IMR-90 (cell line): ENCODE results near the gene ANLN. TPM values are rescaled to one million over a fixed set of nuclear protein-coding genes. Genes with fewer than 3 reads are reported as not detected.

Experiments
- ATAC-seq: fragments of 200-7000 bp; cut with Tn5 transposase; 2 replicates; pipeline ENCODE4 v1.9.1; 2020; ENCODE audit warnings: low read depth, mild to moderate bottlenecking, moderate library complexity
- BruUV-seq: library from RNA; stranded (reverse); fragments of 400-500 nt; replicated peaks from 2 replicates; lab custom pipeline; 2021; lab: Mats Ljungman, UMichigan
- CTCF ChIA-PET: fragments of 300-600 bp; formaldehyde crosslinking; extraction: SDS; loops from one replicate; lab custom pipeline; 2021; ENCODE audit warnings: antibody characterized with exemption; lab: Yijun Ruan, JAX
- POLR2A ChIA-PET: fragments of 300-600 bp; sonication (Branson Sonifier 250); formaldehyde crosslinking; loops from one replicate; lab custom pipeline; 2022; ENCODE audit warnings: antibody characterized with exemption; ENCODE audit not compliant: unreplicated experiment; lab: Charles Lee
- DNase-seq: peaks from one replicate; pipeline ENCODE4 v3.0.0; 2013
- H2AFZ ChIP-seq: replicated peaks from 2 replicates; pipeline ENCODE3; 2013; ENCODE audit warnings: low read length, mild to moderate bottlenecking; ENCODE audit not compliant: poor library complexity
- H2AK5ac ChIP-seq: 2 replicates; pipeline ENCODE4 v1.6.1; 2013; ENCODE audit warnings: low read depth, low read length, inconsistent platforms
- H2AK9ac ChIP-seq: replicated peaks from 2 replicates; pipeline ENCODE3; 2013; ENCODE audit warnings: mild to moderate bottlenecking, low read depth, low read length, moderate library complexity; ENCODE audit not compliant: poor library complexity
- H2BK120ac ChIP-seq: 2 replicates; pipeline ENCODE4 v1.6.1; 2013; ENCODE audit warnings: low read depth, low read length, inconsistent platforms
- H2BK15ac ChIP-seq: 3 replicates; pipeline ENCODE4 v1.6.1; 2013; ENCODE audit warnings: low read depth, low read length, inconsistent platforms
- H2BK20ac ChIP-seq: 2 replicates; pipeline ENCODE4 v1.6.1; 2013; ENCODE audit warnings: low read depth, mild to moderate bottlenecking, inconsistent platforms, low read length, moderate library complexity
- H2BK5ac ChIP-seq: 2 replicates; pipeline ENCODE4 v1.6.1; 2013; ENCODE audit warnings: mild to moderate bottlenecking, low read depth, low read length, inconsistent platforms; ENCODE audit not compliant: poor library complexity, severe bottlenecking
- H3K14ac ChIP-seq: replicated peaks from 2 replicates; pipeline ENCODE4 v1.6.1; 2013; ENCODE audit warnings: low read depth, low read length, inconsistent platforms
- H3K18ac ChIP-seq: 2 replicates; pipeline ENCODE4 v1.6.1; 2013; ENCODE audit warnings: low read depth, low read length, control low read depth
- H3K23ac ChIP-seq: 2 replicates; pipeline ENCODE4 v1.6.1; 2013; ENCODE audit warnings: low read depth, low read length, inconsistent platforms
- H3K27ac ChIP-seq: 2 replicates; pipeline ENCODE4 v1.5.1; 2013; ENCODE audit warnings: mild to moderate bottlenecking, control low read depth, low read length; ENCODE audit not compliant: insufficient read depth
- H3K27me3 ChIP-seq: 2 replicates; pipeline ENCODE4 v1.6.1; 2013; ENCODE audit warnings: low read length; ENCODE audit not compliant: control insufficient read depth, insufficient read depth
- H3K36me3 ChIP-seq: 2 replicates; pipeline ENCODE4 v1.6.1; 2013; ENCODE audit warnings: low read length, mixed read lengths; ENCODE audit not compliant: control insufficient read depth, insufficient read depth
- H3K4ac ChIP-seq: 2 replicates; pipeline ENCODE4 v1.6.1; 2013; ENCODE audit warnings: low read depth, low read length, inconsistent platforms
- H3K4me1 ChIP-seq: 2 replicates; pipeline ENCODE4 v1.6.1; 2013; ENCODE audit warnings: low read length, mixed read lengths; ENCODE audit not compliant: control insufficient read depth, insufficient read depth
- H3K4me2 ChIP-seq: 2 replicates; pipeline ENCODE4 v1.6.1; 2013; ENCODE audit warnings: low read depth, mild to moderate bottlenecking, control low read depth, low read length, moderate library complexity
- H3K4me3 ChIP-seq: 2 replicates; pipeline ENCODE4 v1.5.1; 2013; ENCODE audit warnings: low read depth, mild to moderate bottlenecking, control low read depth, low read length, moderate library complexity; ENCODE audit not compliant: insufficient read depth
- H3K56ac ChIP-seq: 2 replicates; pipeline ENCODE4 v1.6.1; 2013; ENCODE audit warnings: low read length, inconsistent platforms; ENCODE audit not compliant: insufficient read depth; ENCODE audit errors: extremely low read depth
- H3K79me1 ChIP-seq, 2 experiments: 2 replicates each; pipeline ENCODE4 v1.6.1; 2013; ENCODE audit warnings: low read length in 2 of 2, inconsistent platforms in 1 of 2, low read depth in 1 of 2
- H3K9ac ChIP-seq: 2 replicates; pipeline ENCODE4 v1.6.1; 2013; ENCODE audit warnings: low read depth, low read length, control low read depth
- H3K9me1 ChIP-seq: 2 replicates; pipeline ENCODE4 v1.6.1; 2013; ENCODE audit warnings: low read length, inconsistent platforms; ENCODE audit not compliant: insufficient read depth
- H3K9me3 ChIP-seq: 2 replicates; pipeline ENCODE4 v1.6.1; 2013; ENCODE audit warnings: low read length; ENCODE audit not compliant: control insufficient read depth, insufficient read depth
- H4K20me1 ChIP-seq: 2 replicates; pipeline ENCODE4 v1.6.1; 2013; ENCODE audit warnings: low read length, inconsistent platforms; ENCODE audit not compliant: insufficient read depth
- H4K5ac ChIP-seq: 2 replicates; pipeline ENCODE4 v1.6.1; 2013; ENCODE audit warnings: mild to moderate bottlenecking, low read depth, low read length, control low read depth
- H4K8ac ChIP-seq, 2 experiments: 2 replicates each; pipeline ENCODE4 v1.6.1; 2013; ENCODE audit warnings: low read depth in 2 of 2, low read length in 2 of 2, control low read depth in 1 of 2, inconsistent platforms in 1 of 2
- H4K91ac ChIP-seq: 2 replicates; pipeline ENCODE4 v1.6.1; 2013; ENCODE audit warnings: low read depth, low read length, inconsistent platforms; ENCODE audit not compliant: insufficient read depth
- BHLHE40 ChIP-seq: fragments of 150-350 bp; IDR thresholded peaks from 2 replicates; pipeline ENCODE4 v1.6.1; 2016; ENCODE audit warnings: mild to moderate bottlenecking, low read depth, low read length
- CEBPB ChIP-seq: IDR thresholded peaks from 2 replicates; pipeline ENCODE4 v1.6.1; 2012; ENCODE audit warnings: low read depth, low read length, improper control_type of control experiment
- CHD1 ChIP-seq: IDR thresholded peaks from 2 replicates; pipeline ENCODE4 v1.6.1; 2012; ENCODE audit warnings: low read depth, low read length, improper control_type of control experiment
- CTCF ChIP-seq: conservative IDR thresholded peaks from 2 replicates; pipeline ENCODE4 v1.5.1; 2012; ENCODE audit warnings: mild to moderate bottlenecking, low read depth, low read length, improper control_type of control experiment
- ELK1 ChIP-seq: fragments of 150-350 bp; IDR thresholded peaks from 2 replicates; pipeline ENCODE4 v1.6.1; 2016; ENCODE audit warnings: low read depth, mild to moderate bottlenecking, low read length, moderate library complexity, borderline replicate concordance
- FOS ChIP-seq: fragments of 150-350 bp; IDR thresholded peaks from 2 replicates; pipeline ENCODE4 v1.6.1; 2016; ENCODE audit warnings: low read depth, low read length
- MAFK ChIP-seq: IDR thresholded peaks from 2 replicates; pipeline ENCODE4 v1.6.1; 2012; ENCODE audit warnings: low read depth, low read length, improper control_type of control experiment
- MXI1 ChIP-seq: IDR thresholded peaks from 2 replicates; pipeline ENCODE4 v1.6.1; 2012; ENCODE audit warnings: low read depth, mild to moderate bottlenecking, low read length, moderate library complexity, borderline replicate concordance
- POLR2A ChIP-seq: IDR thresholded peaks from 2 replicates; pipeline ENCODE4 v1.6.1; 2012; ENCODE audit warnings: mild to moderate bottlenecking, low read depth, low read length
- RAD21 ChIP-seq: IDR thresholded peaks from 2 replicates; pipeline ENCODE4 v1.6.1; 2012; ENCODE audit warnings: low read length, improper control_type of control experiment
- RFX5 ChIP-seq: IDR thresholded peaks from 2 replicates; pipeline ENCODE4 v1.8.0; 2012; ENCODE audit warnings: low read depth, mild to moderate bottlenecking, low read length, moderate library complexity
- SMC3 ChIP-seq: fragments of 150-350 bp; IDR thresholded peaks from 2 replicates; pipeline ENCODE4 v1.6.1; 2016; ENCODE audit warnings: low read depth, mild to moderate bottlenecking, antibody characterized with exemption, low read length, moderate library complexity
- WGBS, 2 experiments: methylation state at CpG; one replicate each; pipeline versions ENCODE4 v1.1.5 to v1.1.7; 2013; ENCODE audit warnings: missing lambda C conversion rate in 2 of 2; ENCODE audit not compliant: insufficient read length in 1 of 2; ENCODE audit errors: extremely low coverage in 2 of 2; 5-methylcytosine and 5-hydroxymethylcytosine counted together
- dilution Hi-C: fragments of 300-500 bp; cut with HindIII; formaldehyde crosslinking; loops from one replicate; pipeline ENCODE4 v1.14.3; 2018; ENCODE audit warnings: low sequenced_read_pairs; ENCODE audit not compliant: unreplicated experiment
- in situ Hi-C: fragments of 300-500 bp; cut with MboI; formaldehyde crosslinking; loops from 3 replicates; pipeline ENCODE4 v1.14.3; 2019; ENCODE audit warnings: low sequenced_read_pairs, inconsistent platforms, mixed read lengths
- intact Hi-C: fragments of 100-400 bp; cut with micrococcal nuclease; formaldehyde crosslinking; loops from 2 replicates; pipeline ENCODE4 v1.10.0; 2022
- polyA plus RNA-seq, 3 experiments: library from polyadenylated mRNA; depleted of rRNA; stranded (reverse); fragments of >200 nt; gene quantifications; 2 replicates each; pipeline ENCODE4 v1.2.3, GENCODE V29; 2012; ENCODE audit warnings: low replicate concordance in 1 of 3
- total RNA-seq: library from RNA; depleted of rRNA; stranded (reverse); fragments of >200 nt; gene quantifications from 2 replicates; pipeline ENCODE4 v1.2.3, GENCODE V29; 2012

The ANLN gene
- total and polyA plus RNA-seq, 2 of the 4 experiments (the other 2 are of a cell fraction): 60.5 to 276 TPM

- dilution Hi-C loops (no loop called here), in situ Hi-C loops (no loop called here), intact Hi-C loops (no loop called here)
- Histone ChIP-seq H3K4me3 (no peak overlapping the region), H3K27ac (no peak overlapping the region), H3K4me1 (peaks cover 5% of the 10 kb centered on the region), H2AK9ac (no peak overlapping the region), H3K9me3 (no peaks in the 10 kb centered on the region), H3K27me3 (no peaks in the 10 kb centered on the region), H3K4me2 (no peak overlapping the region), H4K5ac (no peak overlapping the region), H3K9me1 (peaks cover 12% of the 10 kb centered on the region; the same call in 1 of the 2 replicates), H2AK5ac (no peak overlapping the region), H2BK15ac (no peak overlapping the region; the same call in 2 of the 3 replicates), H2BK120ac (peak overlapping the region; percentile 12; the same call in 1 of the 2 replicates), H3K14ac (0 out of 2 replicates have a peak overlapping the region, but pooled peaks have one; percentile 44), H3K56ac (no peak overlapping the region), H4K91ac (no peak overlapping the region), H3K18ac (no peak overlapping the region), H2BK5ac (peak overlapping the region; percentile 46), H3K4ac (no peak overlapping the region), H2AFZ (no peak overlapping the region), H2BK20ac (no peak overlapping the region), H3K36me3 (peaks cover 11% of the 10 kb centered on the region), H4K8ac (peak overlapping the region in 1 of 2 experiments; percentile 71; a peak in 2 of 4 replicates), H3K9ac (no peak overlapping the region), H3K23ac (0 out of 2 replicates have a peak overlapping the region, but pooled peaks have one; percentile 70), H4K20me1 (peaks cover 12% of the 10 kb centered on the region; the same call in 1 of the 2 replicates), H3K79me1 (peaks cover 31 to 65% of the 10 kb centered on the region in 2 experiments)
- WGBS, 2 experiments: no CpG with 5 or more reads among the region's 7 CpGs
- no TSS peak for BruUV-seq
- CTCF ChIA-PET: no interaction called here
- DNase-seq (no peak), ATAC-seq (no peak)
- no peak for TF ChIP-seq CHD1
- TF ChIP-seq SMC3: no peak
- no peak for TF ChIP-seq ELK1
- TF ChIP-seq BHLHE40: no peak
- no peak for TF ChIP-seq MXI1
- no peak for TF ChIP-seq CEBPB
- no peak for TF ChIP-seq FOS
- TF ChIP-seq MAFK: no peak
- no peak for TF ChIP-seq RAD21
- TF ChIP-seq CTCF: no peak
- TF ChIP-seq RFX5: no peak
- TF ChIP-seq POLR2A: no peak
- POLR2A ChIA-PET: no interaction called here
These were observed 13.8 kb downstream of the ANLN start for GRCh38 chr7:36403452-36403851.
